Common myeloid progenitor, CD34-positive (primary cell): ENCODE measurements around the gene RASAL3.

Experiments used
- CTCF ChIA-PET: fragments of 350-600 bp; sonication (Branson Sonifier 250); formaldehyde crosslinking; loops from one replicate; lab custom pipeline; 2021; ENCODE audit warnings: antibody characterized with exemption; lab: Charles Lee
- POLR2A ChIA-PET: fragments of 350-600 bp; sonication (Branson Sonifier 250); formaldehyde crosslinking; loops from one replicate; lab custom pipeline; 2021; ENCODE audit warnings: antibody characterized with exemption; lab: Charles Lee
- DNase-seq, 3 donors: peaks; one replicate each; pipeline versions ENCODE4 v3.0.0 to v3.0.0-alpha.2; 2013
- H3K27ac ChIP-seq, 2 experiments: 1 replicate in 1 of 2; 2 replicates in 1 of 2; pipeline ENCODE4 v1.7.0; 2013; ENCODE audit warnings: inconsistent platforms in 2 of 2, low read length in 2 of 2, mild to moderate bottlenecking in 2 of 2, low read depth in 1 of 2, moderate library complexity in 1 of 2; ENCODE audit not compliant: severe bottlenecking in 2 of 2, insufficient read depth in 1 of 2, poor library complexity in 1 of 2
- H3K27me3 ChIP-seq, 5 experiments: replicated peaks in 2 of 5; 1 replicate in 3 of 5; 2 replicates in 2 of 5; pipeline versions ENCODE4 v1.6.1 to v1.7.0; 2013; ENCODE audit warnings: low read length in 4 of 5, mild to moderate bottlenecking in 2 of 5, moderate library complexity in 2 of 5, inconsistent platforms in 1 of 5; ENCODE audit not compliant: insufficient read depth in 5 of 5, control insufficient read depth in 4 of 5
- H3K36me3 ChIP-seq, 4 experiments: 1 replicate in 2 of 4; 2 replicates in 2 of 4; pipeline versions ENCODE4 v1.6.1 to v1.7.0; 2013; ENCODE audit warnings: low read length in 3 of 4, control low read depth in 1 of 4, mild to moderate bottlenecking in 1 of 4; ENCODE audit not compliant: control insufficient read depth in 4 of 4, insufficient read depth in 4 of 4
- H3K4me1 ChIP-seq, 4 experiments: 1 replicate in 3 of 4; 2 replicates in 1 of 4; pipeline versions ENCODE4 v1.6.1 to v1.7.1; 2013; ENCODE audit warnings: low read length in 3 of 4, mild to moderate bottlenecking in 3 of 4, control low read depth in 1 of 4, inconsistent platforms in 1 of 4, moderate library complexity in 1 of 4; ENCODE audit not compliant: control insufficient read depth in 4 of 4, insufficient read depth in 4 of 4; ENCODE audit errors: control extremely low read depth in 1 of 4
- H3K4me3 ChIP-seq, 7 experiments: 1 replicate in 4 of 7; 2 replicates in 3 of 7; pipeline versions ENCODE4 v1.5.1 to v1.7.0; 2013; ENCODE audit warnings: mild to moderate bottlenecking in 7 of 7, low read length in 6 of 7, moderate library complexity in 6 of 7, inconsistent platforms in 2 of 7, low read depth in 2 of 7, control low read depth in 1 of 7; ENCODE audit not compliant: insufficient read depth in 4 of 7, control insufficient read depth in 1 of 7; ENCODE audit errors: extremely low read depth in 1 of 7
- H3K9me3 ChIP-seq, 5 experiments: 1 replicate in 4 of 5; 2 replicates in 1 of 5; pipeline versions ENCODE4 v1.6.1 to v1.7.1; 2013; ENCODE audit warnings: low read length in 4 of 5, mild to moderate bottlenecking in 2 of 5, inconsistent platforms in 1 of 5, low read depth in 1 of 5, moderate library complexity in 1 of 5; ENCODE audit not compliant: control insufficient read depth in 4 of 5, insufficient read depth in 2 of 5; ENCODE audit errors: control extremely low read depth in 1 of 5
- WGBS: methylation state at CpG from one replicate; pipeline ENCODE4 v1.1.5; 2013; ENCODE audit not compliant: insufficient coverage; 5-methylcytosine and 5-hydroxymethylcytosine counted together

The RASAL3 gene

DNA sequence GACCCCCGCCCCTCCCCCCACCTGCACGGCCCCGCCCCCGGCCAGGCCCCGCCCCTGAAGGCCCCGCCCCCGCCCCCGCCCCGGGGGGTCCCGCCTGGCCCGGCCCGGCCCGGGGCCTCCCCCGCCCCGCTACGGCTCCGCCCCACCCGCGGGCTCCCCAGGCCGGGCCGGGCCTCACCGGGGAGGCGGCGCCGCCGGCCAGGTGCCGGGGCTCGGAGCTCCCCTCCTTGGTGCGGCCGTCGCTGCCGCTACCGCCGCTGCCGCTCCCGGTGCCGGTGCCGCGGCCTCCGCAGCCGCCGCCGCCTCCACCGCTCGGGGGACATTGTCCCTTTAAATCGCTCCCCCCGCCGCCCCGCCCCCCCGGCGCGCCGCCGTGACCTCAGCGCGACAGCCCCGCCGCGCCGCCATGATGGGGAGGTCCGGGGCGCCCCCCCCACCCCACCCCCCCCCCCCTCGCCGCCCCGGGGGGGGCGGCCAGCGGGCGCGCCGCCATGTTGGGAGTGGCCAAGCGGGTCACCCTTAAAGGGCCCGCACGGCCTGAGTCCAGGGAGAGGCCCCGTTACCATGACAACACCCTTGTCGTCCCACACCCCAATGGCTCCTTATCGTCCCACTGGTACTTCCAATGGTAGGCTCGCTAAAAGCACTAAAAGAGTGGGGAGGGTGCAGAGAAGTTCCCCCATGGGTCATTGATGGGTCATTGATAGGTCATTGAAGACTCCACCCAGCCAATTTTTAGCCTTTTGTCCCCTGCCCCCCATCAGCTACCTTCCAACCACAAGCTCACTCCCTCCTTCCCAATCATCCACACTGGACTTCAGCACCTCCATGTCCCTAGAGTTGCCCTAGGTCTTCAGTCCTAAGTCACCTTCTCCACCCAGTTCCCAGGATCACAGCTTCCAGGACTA lies 14.5 kb downstream of the RASAL3 start, which contains the start of gene WIZ:
WIZ (minus strand) TSS at position 337 of the 908 bp plus-strand sequence. CDS start 1,649 bp downstream, outside the sequence.
- no peaks in the 10 kb centered on the region for H3K9me3 ChIP-seq
- no peak within 1 kb of the TSS for H3K27ac ChIP-seq
- peak in 2 of 3 donors; percentile 83 to 86 for DNase-seq
- peaks cover 10 to 35% (median 30%) of the 10 kb centered on the region in 4 experiments for H3K36me3 ChIP-seq
- no peaks in the 10 kb centered on the region for H3K27me3 ChIP-seq
- H3K4me3 ChIP-seq = peak within 1 kb of the TSS; percentile 27 to 86 (median 73)
- 23% methylated on average over 13 of the region's 77 CpGs for WGBS
- peaks cover 0 to 16% (median 8%) of the 10 kb centered on the region in 4 experiments for H3K4me1 ChIP-seq
- ChIA-PET CTCF (interaction anchor here (1.3 to 3.2 kb wide), 4 partner anchors 10 to 31 kb away, joined by 3 to 16 read pairs (median 6); partner anchors contain the start of gene AKAP8L), POLR2A (interaction anchor here (0.9 to 1.4 kb wide), 4 partner anchors 14 to 18 kb away, joined by 3 to 5 read pairs (median 4); partner anchors contain the start of gene RASAL3)

GRCh38 chr19:15448778-15449619 lies 15.3 kb downstream of the RASAL3 start:
- POLR2A ChIA-PET = interaction anchor here (1.4 kb wide), 1 partner anchor 16 kb away, joined by 5 read pairs; no protein-coding TSS in a partner anchor
- H3K4me3 ChIP-seq = peak overlapping the region; percentile 27 to 86 (median 73)
- CTCF ChIA-PET = interaction anchor here (0.7 to 1.8 kb wide), 5 partner anchors 9 to 107 kb away, joined by 3 to 5 read pairs (median 3); partner anchors contain the start of genes AKAP8L and PGLYRP2

DNA sequence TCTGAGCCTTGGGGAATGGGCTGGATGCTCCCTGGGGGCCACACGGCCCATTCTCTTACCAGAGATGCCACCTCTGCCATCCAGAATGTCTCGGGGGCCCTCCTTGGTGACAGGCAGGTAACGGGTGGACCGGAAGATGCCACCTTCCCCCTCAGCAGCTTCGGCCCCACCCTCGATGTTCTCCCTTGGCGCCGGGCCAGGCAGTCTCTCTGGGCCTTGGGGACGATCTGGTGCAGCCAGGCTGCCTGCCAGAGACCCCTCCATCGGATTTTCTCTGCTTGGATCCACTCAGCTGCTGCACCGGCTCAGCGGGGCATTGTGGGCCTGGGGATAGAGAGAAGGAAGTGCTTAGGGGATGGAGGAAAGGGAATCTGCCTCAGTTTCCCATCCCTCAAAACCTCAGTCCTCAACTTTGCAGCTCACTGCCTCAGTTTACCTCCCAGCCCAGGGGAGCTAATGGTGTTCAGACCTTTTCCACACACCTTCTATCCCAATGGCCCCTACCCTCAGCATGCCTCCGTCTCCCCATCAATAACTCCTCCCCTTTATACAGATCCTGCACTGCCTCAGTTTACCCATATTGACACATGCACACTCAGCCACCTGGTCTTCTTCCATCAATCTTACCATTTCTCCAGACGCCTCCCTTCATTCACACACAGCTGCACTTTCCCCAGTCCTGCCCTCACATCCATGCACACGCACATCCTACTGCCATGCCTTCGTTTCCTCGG lies 16.1 kb downstream of the RASAL3 start:
- Histone ChIP-seq H3K9me3 (no peaks in the 10 kb centered on the region), H3K4me1 (peaks cover 0 to 16% (median 8%) of the 10 kb centered on the region in 4 experiments), H3K4me3 (peak overlapping the region in 2 of 7 experiments; percentile 78 to 86), H3K36me3 (peaks cover 4 to 18% (median 14%) of the 10 kb centered on the region in 4 experiments), H3K27ac (no peak overlapping the region), H3K27me3 (no peaks in the 10 kb centered on the region)
- no peak for DNase-seq
- WGBS = 93% methylated on average over 9 of the region's 17 CpGs
- ChIA-PET POLR2A (interaction anchor here (1.4 kb wide), 1 partner anchor 15 kb away, joined by 5 read pairs; no protein-coding TSS in a partner anchor), CTCF (interaction anchor here (0.7 to 1.8 kb wide), 6 partner anchors 9 to 107 kb away, joined by 3 to 5 read pairs (median 3); partner anchors contain the start of genes AKAP8L and PGLYRP2)

More at GRCh38 chr19:15448778-15449619, 15.3 kb downstream of the RASAL3 start:
- Histone ChIP-seq H3K9me3 (no peaks in the 10 kb centered on the region), H3K27ac (no peak overlapping the region), H3K27me3 (no peaks in the 10 kb centered on the region), H3K4me1 (peaks cover 0 to 16% (median 8%) of the 10 kb centered on the region in 4 experiments), H3K36me3 (peaks cover 6 to 26% (median 22%) of the 10 kb centered on the region in 4 experiments)
- WGBS = 12% methylated on average over 18 of the region's 43 CpGs
- peak in 1 of 3 donors; percentile 46 for DNase-seq

DNA sequence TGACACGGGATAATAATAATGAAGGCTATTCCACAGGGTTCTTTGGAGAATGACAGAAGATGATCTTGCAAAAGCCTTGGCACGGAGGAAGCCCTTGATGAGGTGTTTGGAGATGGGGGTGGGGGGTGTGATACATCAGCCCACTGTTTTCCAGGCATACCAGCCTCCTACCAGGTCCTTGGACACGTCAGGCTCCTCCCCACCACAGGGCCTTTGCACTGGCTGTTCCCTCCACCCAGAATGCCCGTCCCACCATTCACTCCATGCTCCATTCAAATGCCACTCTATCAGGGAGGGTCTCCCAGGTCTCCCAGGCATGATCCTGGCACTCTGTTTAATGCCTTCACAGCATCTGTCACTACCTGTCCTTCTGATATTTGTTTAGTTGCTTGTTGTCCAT lies 17.3 kb downstream of the RASAL3 start:
- 97% methylated on average over 3 of the region's 4 CpGs for WGBS
- no peak for DNase-seq
- peaks cover 0 to 9% (median 6%) of the 10 kb centered on the region in 4 experiments for H3K36me3 ChIP-seq
- H3K4me3 ChIP-seq = no peak overlapping the region
- H3K27ac ChIP-seq = no peak overlapping the region
- CTCF ChIA-PET = interaction anchor here (1.8 kb wide), 1 partner anchor 26 kb away, joined by 5 read pairs; no protein-coding TSS in a partner anchor
- POLR2A ChIA-PET = no interaction called here
- H3K9me3 ChIP-seq = no peaks in the 10 kb centered on the region
- H3K27me3 ChIP-seq = no peaks in the 10 kb centered on the region
- H3K4me1 ChIP-seq = peaks cover 0 to 16% (median 8%) of the 10 kb centered on the region in 4 experiments

DNA sequence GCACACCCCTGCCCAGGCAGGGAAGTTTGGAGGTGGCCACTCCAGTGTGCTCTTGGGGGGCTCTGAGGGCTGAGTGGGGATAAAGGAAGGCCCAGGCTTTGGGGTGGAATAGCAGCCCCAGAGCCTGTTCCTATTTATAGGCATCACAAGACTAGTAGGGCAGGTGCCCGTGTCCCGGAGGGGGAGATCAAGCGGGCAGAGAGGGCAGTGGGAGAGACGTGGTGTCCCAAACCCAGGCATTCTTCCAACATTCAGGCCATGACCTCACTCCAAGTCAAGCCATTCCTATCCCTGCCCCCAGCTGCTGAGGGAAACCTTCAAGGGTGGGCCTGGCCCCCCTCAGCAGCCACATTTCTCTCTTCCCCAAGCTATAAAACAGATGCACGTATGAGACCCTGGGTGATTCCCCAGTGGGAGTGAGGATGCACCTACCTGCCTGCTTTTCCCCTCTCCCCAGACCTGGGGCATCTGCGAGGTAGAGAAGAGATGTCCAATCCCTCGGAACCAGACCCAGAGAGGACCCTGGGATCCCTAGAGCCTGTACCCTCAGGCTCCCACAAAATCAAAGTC lies 18.5 kb downstream of the RASAL3 start:
- Histone ChIP-seq H3K4me1 (peaks cover 0 to 16% (median 8%) of the 10 kb centered on the region in 4 experiments), H3K4me3 (no peak overlapping the region), H3K27ac (no peak overlapping the region), H3K27me3 (no peaks in the 10 kb centered on the region), H3K36me3 (peaks cover 0 to 3% (median 0%) of the 10 kb centered on the region in 4 experiments), H3K9me3 (no peaks in the 10 kb centered on the region)
- DNase-seq = no peak
- 88% methylated on average over 7 of the region's 7 CpGs for WGBS
- ChIA-PET POLR2A (no interaction called here), CTCF (interaction anchor here (1.4 kb wide), 1 partner anchor 21 kb away, joined by 3 read pairs; no protein-coding TSS in a partner anchor)

DNA sequence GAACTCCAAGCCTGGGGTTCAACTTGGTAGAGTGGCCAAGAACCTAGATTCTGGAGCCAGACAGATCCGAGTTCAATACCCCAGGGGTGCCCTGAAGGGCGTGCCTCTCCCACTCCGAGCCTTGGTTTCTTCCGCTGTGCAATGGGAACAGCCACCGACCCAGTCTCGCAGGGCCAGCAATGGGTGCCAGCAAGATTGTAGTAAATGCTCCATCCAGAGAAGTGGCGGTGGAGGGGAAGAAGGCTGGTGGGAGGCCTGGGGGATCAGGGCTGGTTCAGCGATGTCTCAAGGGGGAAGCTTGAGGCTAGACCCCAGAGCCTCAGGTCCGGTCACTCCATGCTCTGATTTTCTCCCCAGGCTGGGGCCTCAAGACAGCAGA lies 19.1 kb downstream of the RASAL3 start:
- H3K9me3 ChIP-seq = no peaks in the 10 kb centered on the region
- peaks cover 0 to 13% (median 8%) of the 10 kb centered on the region in 4 experiments for H3K4me1 ChIP-seq
- WGBS = 96% methylated on average over 9 of the region's 9 CpGs
- no peak overlapping the region for H3K4me3 ChIP-seq
- ChIA-PET CTCF (no interaction called here), POLR2A (no interaction called here)
- H3K27me3 ChIP-seq = no peaks in the 10 kb centered on the region
- H3K36me3 ChIP-seq = peaks cover 0 to 3% (median 0%) of the 10 kb centered on the region in 4 experiments
- H3K27ac ChIP-seq = no peak overlapping the region
- DNase-seq = no peak
